Heart left ventricle (tissue), 16 donors: ENCODE data around the gene GPRC5D. TPM values are rescaled to one million over a fixed set of nuclear protein-coding genes. Genes with fewer than 3 reads are reported as not detected.

Experiments used
- ATAC-seq, 4 donors: fragments of 200-7000 bp; cut with Tn5 transposase; one replicate each; pipeline ENCODE4 v1.9.1; 2020 to 2022; ENCODE audit warnings: moderate library complexity in 4 of 4, mild to moderate bottlenecking in 3 of 4, moderate number of reproducible peaks in 1 of 4
- DNase-seq, 5 donors: peaks; one replicate each; pipeline ENCODE4 v3.0.0-alpha.2; 2020
- H3K27ac ChIP-seq, 12 donors: fragments of 200-600 bp; sonication (generic) in 4 of 12; one replicate each; pipeline versions ENCODE4 v1.5.0 to v1.8.0; 2016 to 2022; ENCODE audit warnings: mild to moderate bottlenecking in 2 of 12
- H3K27me3 ChIP-seq, 9 donors: fragments of 200-600 bp; sonication (generic) in 2 of 9; one replicate each; pipeline versions ENCODE4 v1.5.1 to v1.8.0; 2016 to 2022; ENCODE audit warnings: mild to moderate bottlenecking in 3 of 9
- H3K36me3 ChIP-seq, 9 donors: fragments of 200-600 bp; sonication (generic) in 2 of 9; one replicate each; pipeline versions ENCODE4 v1.5.0 to v1.8.0; 2018 to 2022; ENCODE audit warnings: mild to moderate bottlenecking in 2 of 9
- H3K4me1 ChIP-seq, 12 donors: fragments of 200-600 bp; sonication (generic) in 4 of 12; one replicate each; pipeline versions ENCODE4 v1.5.0 to v1.8.0; 2016 to 2022; ENCODE audit warnings: mild to moderate bottlenecking in 3 of 12
- H3K4me3 ChIP-seq, 12 donors: fragments of 200-600 bp; sonication (generic) in 4 of 12; one replicate each; pipeline versions ENCODE4 v1.5.0 to v1.8.0; 2017 to 2022; ENCODE audit warnings: mild to moderate bottlenecking in 9 of 12, moderate library complexity in 4 of 12
- H3K9me3 ChIP-seq, 12 donors: fragments of 200-600 bp; sonication (generic) in 4 of 12; one replicate each; pipeline versions ENCODE4 v1.5.0 to v1.8.0; 2016 to 2022; ENCODE audit warnings: mild to moderate bottlenecking in 1 of 12
- POLR2A ChIP-seq, 2 donors: fragments of 450-650 bp; IDR thresholded peaks; one replicate each; pipeline ENCODE4 v1.6.1; 2017; ENCODE audit warnings: antibody characterized with exemption in 2 of 2, mild to moderate bottlenecking in 2 of 2, moderate library complexity in 2 of 2
- WGBS, 4 donors: extraction: QIAGEN DNeasy Blood & Tissue Kit in 2 of 4; methylation state at CpG; one replicate each; pipeline versions ENCODE4 v1.1.5 to v1.1.7; 2013 to 2018; 5-methylcytosine and 5-hydroxymethylcytosine counted together
- intact Hi-C, 10 donors: fragments of 100-400 bp; cut with DNase I; formaldehyde crosslinking; loops; one replicate each; pipeline versions ENCODE4 v1.11.1 to v1.14.2; 2022
- polyA plus RNA-seq, 2 donors: library from polyadenylated mRNA; stranded (reverse); fragments of 200-250 nt; gene quantifications; one replicate each; pipeline ENCODE4 v1.2.3, GENCODE V29; 2013
- total RNA-seq, 9 donors: library from RNA; depleted of rRNA in 2 of 9; stranded (reverse); fragments of >200 nt in 2 of 9; fragmentation: NEBNext Ultra II Directional in 3 of 9; extraction: Animal tissue kit (Norgen Biotek cat#: 25700) in 3 of 9; gene quantifications; one replicate each; pipeline versions ENCODE4 v1.1.0 to v1.2.4, GENCODE V29; 2016 to 2023
- TF ChIP-seq, protein P1 (sequence below), 12 donors: fragments of 200-600 bp; sonication (generic) in 4 of 12; IDR thresholded peaks; one replicate each; pipeline versions ENCODE4 v1.5.0 to v1.8.0; 2018 to 2022; ENCODE audit warnings: antibody characterized with exemption in 12 of 12, mild to moderate bottlenecking in 5 of 12
- donor health status: ischemic (EF 13 %, LVEDD 7.1; RV severe dilation, severe dysfunction).
- donor health status: healthy with polysubstance abuse.
- donor health status: DM: no; HTN: yes; CAD: no.
- donor health status: DM: no; HTN: no; CAD: no.
- donor health status: ischemic (EF 25% LVEDD 6.9; RV normal size, moderate dysfunction).
- donor health status: ischemic (EF 25% LVEDD 5.7; RV mildly dilated, moderate dysfunction).
- donor health status: healthy.
- donor health status: DM: yes; HTN: yes; CAD: no.
- donor health status: ischemic (EF 35%, LVEDD 5.7; RV mildly dilated, moderate dysfunction).
- donor health status: nonischemic (EF 11% LVEDD 7.7; RV severe dilation, severe dysfunction).
- donor health status: DM: yes; HTN: yes; CAD: no.
- donor health status: PGD.
- donor health status: ischemic (EF 29% LVEDD 5.4; RV normal size, mild dysfunction).
- donor health status: nonischemic (EF 23%, LVEDD 6.1; RV moderate dilation, normal function).

The GPRC5D gene
- total and polyA plus RNA-seq, 11 donors = 0.11 TPM; not detected in 10

- no peak for DNase-seq
- TF ChIP-seq, protein P1, sequence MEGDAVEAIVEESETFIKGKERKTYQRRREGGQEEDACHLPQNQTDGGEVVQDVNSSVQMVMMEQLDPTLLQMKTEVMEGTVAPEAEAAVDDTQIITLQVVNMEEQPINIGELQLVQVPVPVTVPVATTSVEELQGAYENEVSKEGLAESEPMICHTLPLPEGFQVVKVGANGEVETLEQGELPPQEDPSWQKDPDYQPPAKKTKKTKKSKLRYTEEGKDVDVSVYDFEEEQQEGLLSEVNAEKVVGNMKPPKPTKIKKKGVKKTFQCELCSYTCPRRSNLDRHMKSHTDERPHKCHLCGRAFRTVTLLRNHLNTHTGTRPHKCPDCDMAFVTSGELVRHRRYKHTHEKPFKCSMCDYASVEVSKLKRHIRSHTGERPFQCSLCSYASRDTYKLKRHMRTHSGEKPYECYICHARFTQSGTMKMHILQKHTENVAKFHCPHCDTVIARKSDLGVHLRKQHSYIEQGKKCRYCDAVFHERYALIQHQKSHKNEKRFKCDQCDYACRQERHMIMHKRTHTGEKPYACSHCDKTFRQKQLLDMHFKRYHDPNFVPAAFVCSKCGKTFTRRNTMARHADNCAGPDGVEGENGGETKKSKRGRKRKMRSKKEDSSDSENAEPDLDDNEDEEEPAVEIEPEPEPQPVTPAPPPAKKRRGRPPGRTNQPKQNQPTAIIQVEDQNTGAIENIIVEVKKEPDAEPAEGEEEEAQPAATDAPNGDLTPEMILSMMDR (IDR thresholded peaks at IDR 0.05) = no peak
- no peak for TF ChIP-seq POLR2A (IDR thresholded peaks at IDR 0.05)
- Histone ChIP-seq H3K4me1 (peaks cover 0 to 15% (median 0%) of the 10 kb centered on the region in 12 donors), H3K36me3 (no peaks in the 10 kb centered on the region), H3K27me3 (peaks cover 0 to 4% (median 0%) of the 10 kb centered on the region in 9 donors), H3K4me3 (no peak overlapping the region), H3K27ac (no peak overlapping the region), H3K9me3 (no peaks in the 10 kb centered on the region)
- no peak for ATAC-seq
- 83 to 89% (median 87%) methylated on average over 9 of the region's 9 CpGs for WGBS, 4 donors
- intact Hi-C loops = no loop called here
These were observed 53.7 kb downstream of the GPRC5D start for GRCh38 chr12:12898136-12898717.

DNA sequence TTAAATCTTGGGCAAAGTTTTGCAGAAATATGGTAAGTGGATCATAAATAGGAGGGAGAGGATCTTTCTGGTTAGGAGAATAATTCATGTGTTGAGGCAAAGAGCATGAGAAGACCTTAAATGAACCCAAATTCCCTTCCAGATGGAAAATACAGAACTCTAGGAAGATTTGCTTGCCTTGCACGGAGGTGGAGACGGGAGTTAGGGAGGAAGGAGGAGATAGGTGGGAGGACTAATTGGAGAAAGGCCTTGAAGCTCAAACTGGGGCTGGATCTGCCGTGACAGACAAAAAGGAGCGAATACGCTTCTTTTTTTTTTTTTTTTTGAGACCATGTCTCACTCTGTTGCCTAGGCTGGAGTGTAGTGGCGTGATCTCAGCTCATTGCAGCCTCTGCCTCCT is 54.7 kb downstream of the GPRC5D start:
- Histone ChIP-seq H3K4me3 (no peak overlapping the region), H3K9me3 (no peaks in the 10 kb centered on the region), H3K4me1 (peaks cover 0 to 15% (median 0%) of the 10 kb centered on the region in 12 donors), H3K27ac (no peak overlapping the region), H3K27me3 (peaks cover 0 to 12% (median 2%) of the 10 kb centered on the region in 9 donors), H3K36me3 (no peaks in the 10 kb centered on the region)
- TF ChIP-seq POLR2A (IDR thresholded peaks at IDR 0.05) = no peak
- TF ChIP-seq, protein P1 (IDR thresholded peaks at IDR 0.05) = no peak
- intact Hi-C loops = no loop called here
- ATAC-seq = no peak
- 76 to 93% (median 84%) methylated on average over 6 of the region's 6 CpGs for WGBS, 4 donors
- no peak for DNase-seq

DNA sequence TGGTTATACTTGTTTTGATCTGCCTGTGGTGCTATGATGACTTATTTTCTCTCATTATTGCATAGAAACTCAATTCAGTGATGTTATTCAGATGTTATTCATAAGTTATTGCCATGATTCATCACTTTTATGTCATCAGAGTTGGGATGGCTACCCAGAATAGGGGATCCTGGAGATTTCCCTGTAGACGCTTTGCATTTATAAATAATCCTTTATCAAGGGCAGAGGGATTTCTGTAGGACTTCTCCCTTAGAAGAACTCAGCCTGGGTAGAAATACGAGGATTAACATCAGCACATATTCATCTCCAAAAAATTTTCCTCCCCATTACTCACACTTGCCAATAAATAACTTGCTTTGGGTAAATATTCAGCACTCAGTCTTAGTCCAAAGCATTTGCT is 55.7 kb downstream of the GPRC5D start:
- Histone ChIP-seq H3K4me3 (no peak overlapping the region), H3K4me1 (peaks cover 0 to 22% (median 5%) of the 10 kb centered on the region in 12 donors), H3K36me3 (no peaks in the 10 kb centered on the region), H3K9me3 (no peaks in the 10 kb centered on the region), H3K27me3 (peaks cover 0 to 18% (median 5%) of the 10 kb centered on the region in 9 donors), H3K27ac (no peak overlapping the region)
- WGBS, 4 donors = 74 to 84% (median 80%) methylated on average over 2 of the region's 2 CpGs
- TF ChIP-seq, protein P1 (IDR thresholded peaks at IDR 0.05) = no peak
- no peak for TF ChIP-seq POLR2A (IDR thresholded peaks at IDR 0.05)
- ATAC-seq = no peak
- intact Hi-C loops = no loop called here
- no peak for DNase-seq

DNA sequence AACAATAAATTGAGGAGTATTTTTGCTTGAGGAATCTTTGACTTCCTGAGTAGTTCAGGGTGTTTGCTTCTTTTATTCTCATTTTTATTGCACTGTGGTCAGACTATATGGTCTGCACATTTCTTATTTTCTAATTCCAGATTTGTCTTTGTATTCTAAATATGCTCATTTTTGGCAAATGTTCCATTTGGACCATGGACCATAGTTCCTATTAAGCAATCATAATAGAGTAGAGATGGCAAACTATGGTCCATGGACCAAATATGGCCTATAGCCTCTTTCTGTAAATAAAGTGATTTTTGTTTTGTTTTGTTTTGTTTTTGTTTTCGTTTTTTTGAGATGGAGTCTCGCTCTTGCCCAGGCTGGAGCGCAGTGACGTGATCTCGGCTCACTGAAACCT is 58.5 kb downstream of the GPRC5D start:
- H3K27me3 ChIP-seq = peaks cover 0 to 39% (median 11%) of the 10 kb centered on the region in 9 donors
- H3K4me3 ChIP-seq = no peak overlapping the region
- no peaks in the 10 kb centered on the region for H3K36me3 ChIP-seq
- no peak overlapping the region for H3K27ac ChIP-seq
- DNase-seq = no peak
- TF ChIP-seq, protein P1 (IDR thresholded peaks at IDR 0.05) = no peak
- TF ChIP-seq POLR2A (IDR thresholded peaks at IDR 0.05) = no peak
- no peaks in the 10 kb centered on the region for H3K9me3 ChIP-seq
- no peak for ATAC-seq
- H3K4me1 ChIP-seq = peaks cover 0 to 20% (median 10%) of the 10 kb centered on the region in 12 donors
- intact Hi-C loops = no loop called here
- WGBS, 4 donors = 95 to 97% (median 96%) methylated on average over 5 of the region's 5 CpGs
